ENCODE results near the gene SPIN2B.
"Not testable (repeated sequence)": the region's sequence is repeated elsewhere in the genome, so short reads cannot be mapped to it uniquely, and the experiment has no call there.

Gene SPIN2B

DNA sequence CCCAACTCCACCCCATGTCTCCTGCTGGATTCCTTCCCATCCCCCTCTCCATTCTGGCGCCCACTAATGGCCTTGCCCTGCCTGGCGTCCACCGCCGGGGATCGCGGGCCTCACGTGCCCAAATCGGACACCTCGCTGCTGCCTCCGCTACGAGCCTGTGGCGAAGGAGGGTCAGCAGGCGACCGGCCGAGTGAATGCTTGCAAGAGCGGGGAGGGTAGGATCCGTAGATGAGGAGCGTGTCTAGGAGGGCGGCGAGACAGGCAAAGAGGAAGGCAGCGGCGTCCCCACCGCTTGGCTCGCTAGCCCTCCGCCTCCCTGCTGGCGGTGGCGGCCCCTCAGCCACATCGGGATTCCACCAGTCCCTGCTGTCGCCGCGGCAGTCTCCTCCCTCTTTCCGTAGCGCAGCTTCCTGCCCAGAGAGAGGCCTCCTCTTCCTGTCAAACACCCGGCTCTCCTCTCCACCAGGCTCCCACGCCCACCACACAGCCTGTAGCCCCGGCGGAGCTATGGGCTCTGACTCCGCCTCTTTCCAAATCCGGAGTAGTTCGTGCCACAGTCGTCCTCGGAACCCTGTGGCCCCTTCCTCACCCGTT lies at the start of gene SPIN2B:
TSS of gene SPIN2B (minus strand) at position 387 of the 594 bp plus-strand sequence.
- peak; percentile 85 for DNase-seq (ENCODE audit: low spot score)

DNA sequence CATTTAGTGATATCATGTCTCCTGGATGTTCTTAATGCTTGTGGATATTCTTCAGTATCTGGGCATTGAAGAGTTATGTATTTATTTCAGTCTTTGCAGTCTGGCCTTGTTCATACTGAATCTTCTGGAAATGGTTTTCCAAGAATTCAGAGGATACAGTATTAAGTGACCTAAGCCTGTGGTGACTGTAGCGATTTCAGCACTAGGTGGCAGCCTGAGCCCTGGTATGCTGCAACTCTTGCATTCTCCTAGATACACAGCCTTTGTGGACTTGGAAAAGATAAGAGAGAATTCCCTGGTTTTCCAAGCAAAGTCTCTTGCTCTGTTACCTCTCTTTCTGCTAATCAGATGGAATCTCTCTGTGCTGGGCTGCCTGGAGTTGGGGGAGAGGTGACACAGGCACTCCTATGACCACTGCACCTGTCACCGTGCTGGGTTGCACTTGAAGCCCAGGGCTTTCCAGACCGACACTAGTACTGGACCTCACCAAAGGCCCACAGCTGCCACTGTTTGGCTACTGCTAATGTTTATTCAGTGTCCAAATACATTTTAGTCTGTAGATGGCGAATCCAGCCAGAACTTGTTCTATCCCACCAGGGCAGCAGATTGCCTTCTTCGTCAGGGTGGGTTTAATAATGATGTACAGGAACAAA lies 35.2 kb upstream of the SPIN2B start:
- DNase-seq (ENCODE audit: low spot score): peak; percentile 57

DNA sequence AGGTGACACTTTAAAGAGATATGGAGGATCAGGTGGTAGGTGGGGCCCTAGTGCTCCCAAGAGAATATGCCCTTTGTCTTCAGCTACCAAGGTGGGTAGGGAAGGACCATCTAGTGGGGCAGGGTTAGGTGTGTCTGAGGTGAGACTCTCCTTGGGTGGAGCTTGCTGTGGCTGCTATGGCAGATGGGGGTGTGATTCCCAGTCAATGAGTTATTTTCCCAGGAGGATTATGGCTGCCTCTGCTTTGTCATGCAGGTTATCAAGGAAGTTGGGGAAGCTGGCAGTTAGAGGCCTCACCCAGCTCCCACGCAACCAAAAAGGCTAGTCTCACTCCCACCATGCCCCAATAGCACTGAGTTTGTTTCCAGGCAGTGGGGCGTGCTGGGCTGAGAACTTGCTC lies 33.8 kb upstream of the SPIN2B start:
- DNase-seq (ENCODE audit: low spot score): no peak

DNA sequence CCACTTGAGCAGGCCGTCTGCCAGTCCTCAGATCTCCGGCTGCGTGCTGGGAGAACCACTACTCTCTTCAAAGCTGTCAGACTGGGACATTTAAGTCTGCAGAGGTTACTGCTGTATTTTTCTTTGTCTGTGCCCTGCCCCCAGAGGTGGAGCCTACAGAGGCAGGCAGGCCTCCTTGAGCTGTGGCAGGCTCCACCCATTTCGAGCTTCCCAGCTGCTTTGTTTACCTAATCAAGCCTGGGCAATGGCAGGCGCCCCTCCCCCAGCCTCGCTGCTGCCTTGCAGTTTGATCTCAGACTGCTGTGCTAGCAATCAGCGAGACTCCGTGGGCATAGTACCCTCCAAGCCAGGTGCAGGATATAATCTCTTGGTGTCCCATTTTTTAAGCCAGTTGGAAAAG lies 30.9 kb upstream of the SPIN2B start:
- not testable (repeated sequence) for DNase-seq (ENCODE audit: low spot score)

DNA sequence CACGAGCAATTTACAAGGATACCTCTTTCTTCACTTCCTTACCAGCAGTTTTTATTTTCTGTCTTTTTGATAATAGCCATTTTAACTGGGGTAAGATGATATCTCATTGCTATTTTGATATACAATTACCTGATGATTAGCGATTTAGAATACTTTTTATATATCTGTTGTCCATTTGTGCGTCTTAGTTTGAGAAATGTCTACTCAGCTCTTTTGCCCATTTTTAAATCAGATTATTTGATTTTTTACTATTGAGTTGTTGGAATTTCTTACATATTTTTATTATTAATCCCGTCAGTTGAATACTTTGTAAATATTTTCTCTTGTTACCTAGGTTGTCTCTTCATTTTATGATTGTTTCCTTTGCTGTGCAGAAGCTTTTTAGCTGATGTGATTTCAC lies 17.3 kb upstream of the SPIN2B start:
- DNase-seq (ENCODE audit: low spot score): no peak

DNA sequence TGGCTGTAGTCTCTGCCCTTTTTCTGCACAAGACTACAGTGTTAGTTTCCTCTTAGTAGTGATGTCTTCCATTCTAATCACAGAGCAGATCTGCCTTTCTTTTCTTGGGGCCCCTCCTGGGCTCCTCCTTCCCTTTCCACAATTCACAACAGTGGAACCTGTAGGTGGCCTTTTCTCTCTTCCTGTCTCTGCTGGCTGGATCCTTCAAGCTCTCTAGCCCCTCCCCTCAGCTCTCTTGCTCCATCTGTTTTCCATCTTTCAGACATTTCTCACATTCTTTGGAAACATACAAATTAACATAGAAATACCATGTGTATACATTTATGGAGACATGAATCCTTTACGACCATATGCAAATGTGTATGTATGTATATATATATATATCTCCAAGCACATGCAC lies 16.2 kb upstream of the SPIN2B start:
- DNase-seq (ENCODE audit: low spot score): no peak

DNA sequence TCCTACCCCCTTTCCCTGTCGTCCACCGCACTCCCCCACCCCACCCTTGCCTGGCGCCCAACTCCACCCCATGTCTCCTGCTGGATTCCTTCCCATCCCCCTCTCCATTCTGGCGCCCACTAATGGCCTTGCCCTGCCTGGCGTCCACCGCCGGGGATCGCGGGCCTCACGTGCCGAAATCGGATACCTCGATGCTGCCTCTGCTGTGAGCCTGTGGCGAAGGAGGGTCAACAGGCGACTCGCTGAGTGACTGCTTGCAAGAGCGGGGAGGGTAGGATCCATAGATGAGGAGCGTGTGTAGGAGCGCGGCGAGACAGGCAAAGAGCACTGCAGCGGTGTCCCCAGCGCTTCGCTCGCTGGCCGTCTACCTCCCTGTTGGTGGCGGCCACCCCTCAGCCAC lies 15.7 kb upstream of the SPIN2B start, which contains the start of gene SPIN2A:
TSS of gene SPIN2A (minus strand) at position 325 of the 400 bp plus-strand sequence. CDS start 800 bp downstream, outside the sequence.
- not testable (repeated sequence) for DNase-seq (ENCODE audit: low spot score)

DNA sequence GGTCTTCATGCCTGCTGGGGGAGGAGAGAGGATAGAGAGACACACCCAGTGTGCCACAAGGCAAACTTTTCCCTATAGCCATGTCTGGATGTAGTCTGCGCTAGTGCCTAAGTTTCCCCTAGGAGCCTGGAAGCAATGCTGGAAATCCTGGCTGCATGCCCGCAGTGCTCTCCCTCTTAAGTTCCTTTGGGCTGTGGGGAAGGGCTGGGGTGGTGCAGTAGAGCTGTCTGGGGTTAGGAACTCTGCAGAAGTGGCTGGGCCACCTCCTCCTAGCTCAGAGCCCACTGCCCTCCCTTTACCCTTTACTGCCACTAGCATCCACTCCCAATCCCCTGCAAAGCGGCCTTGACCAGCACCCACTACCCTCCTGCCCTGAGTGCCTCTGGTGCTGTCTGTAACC lies 15.2 kb upstream of the SPIN2B start:
- not testable (repeated sequence) for DNase-seq (ENCODE audit: low spot score)

DNA sequence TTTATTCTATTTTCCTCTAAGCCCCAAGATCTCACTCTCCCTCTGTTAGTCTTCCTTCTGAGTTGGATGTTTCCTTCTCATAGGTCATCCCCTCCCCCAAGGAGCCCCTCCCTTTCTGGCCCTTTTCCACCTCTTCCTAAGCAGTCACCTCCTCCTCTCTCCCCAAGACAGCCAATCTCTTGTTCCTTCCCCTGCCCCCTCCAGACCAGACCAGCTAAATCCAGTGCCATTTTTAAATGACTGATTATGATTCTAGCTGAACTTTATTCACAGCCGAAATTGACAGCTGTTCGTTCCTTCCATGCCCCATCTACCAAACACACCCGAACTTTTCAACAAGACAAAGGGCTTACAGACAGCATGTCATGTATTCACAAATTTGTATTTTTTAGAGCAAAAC lies 13.9 kb upstream of the SPIN2B start:
- no peak for DNase-seq (ENCODE audit: low spot score)

DNA sequence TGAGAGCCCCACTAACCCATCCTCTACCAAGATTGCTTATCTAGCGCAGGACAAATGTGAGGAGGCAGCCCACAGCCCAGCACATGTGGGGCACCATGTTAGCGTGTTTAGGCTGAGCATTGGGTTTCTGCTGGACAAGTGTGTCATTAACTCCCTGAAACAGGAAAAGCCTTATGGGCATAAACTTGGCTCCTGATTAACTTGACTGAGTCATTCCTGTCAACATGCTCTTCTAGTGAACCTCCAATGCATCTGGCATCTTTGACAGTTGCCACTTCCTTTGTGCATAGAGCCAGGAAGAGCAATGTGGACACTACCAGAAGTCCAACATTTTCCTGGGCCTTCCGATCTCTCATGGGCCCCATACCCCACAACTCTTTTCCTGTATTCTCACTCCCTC lies 13.4 kb upstream of the SPIN2B start:
- DNase-seq (ENCODE audit: low spot score): no peak

DNA sequence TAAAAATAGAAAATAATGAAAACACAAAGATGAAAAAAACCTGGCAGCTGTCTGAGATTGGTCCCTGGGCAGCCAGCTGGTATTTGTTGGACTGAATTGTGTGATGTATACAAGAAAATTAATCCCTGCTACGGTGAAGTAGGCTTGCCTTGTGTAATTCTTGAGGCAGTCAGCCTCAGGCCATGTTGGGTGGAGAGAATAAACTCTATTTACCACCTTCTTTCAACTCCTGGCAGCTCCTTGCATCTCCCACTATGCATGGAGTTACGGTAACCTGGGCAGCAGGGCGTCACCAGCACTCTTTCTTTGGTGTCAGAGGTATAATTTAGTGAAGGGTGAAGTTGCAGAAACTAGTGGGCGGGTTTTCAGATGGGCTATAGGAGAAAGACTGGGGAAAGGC lies 12.4 kb upstream of the SPIN2B start:
- no peak for DNase-seq (ENCODE audit: low spot score)

DNA sequence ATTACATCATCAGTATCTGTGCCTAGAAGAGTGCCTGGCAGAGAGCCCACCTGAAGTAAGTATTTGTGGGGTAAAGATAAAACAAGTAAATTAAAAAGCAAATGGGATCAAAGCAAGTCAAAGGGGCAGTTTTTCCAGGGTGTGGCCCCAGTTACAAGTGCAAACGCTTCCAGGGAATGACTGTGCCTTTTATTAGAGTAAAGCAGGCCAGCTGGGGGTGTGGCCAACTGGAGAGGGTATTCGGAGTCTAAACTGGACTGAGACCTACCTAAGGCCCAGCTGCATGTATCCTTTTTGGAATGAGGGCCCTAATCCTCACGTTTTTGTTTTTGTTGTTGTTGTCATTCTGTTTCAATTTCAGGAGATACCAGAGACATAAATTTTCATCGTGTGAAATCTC lies 11.9 kb upstream of the SPIN2B start:
- DNase-seq (ENCODE audit: low spot score): not testable (repeated sequence)

DNA sequence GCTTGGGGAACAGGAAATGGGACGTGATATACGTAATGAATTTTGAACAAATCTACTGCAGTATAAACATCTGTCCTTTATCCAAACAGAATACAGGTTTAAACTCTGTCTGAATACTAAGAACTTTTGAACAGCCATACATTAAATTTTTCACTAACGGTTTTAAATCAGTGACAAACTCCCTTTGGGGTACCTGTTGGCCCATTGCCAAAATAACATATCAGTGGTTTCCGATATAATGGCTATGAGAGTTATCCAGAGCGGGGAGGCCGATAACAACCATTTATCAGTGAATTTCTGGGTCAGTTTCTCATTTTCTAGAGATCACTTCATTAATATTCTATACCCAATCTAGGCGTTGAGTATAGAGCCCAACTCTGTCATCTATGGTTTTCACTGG lies 10.7 kb upstream of the SPIN2B start:
- DNase-seq (ENCODE audit: low spot score): no peak

DNA sequence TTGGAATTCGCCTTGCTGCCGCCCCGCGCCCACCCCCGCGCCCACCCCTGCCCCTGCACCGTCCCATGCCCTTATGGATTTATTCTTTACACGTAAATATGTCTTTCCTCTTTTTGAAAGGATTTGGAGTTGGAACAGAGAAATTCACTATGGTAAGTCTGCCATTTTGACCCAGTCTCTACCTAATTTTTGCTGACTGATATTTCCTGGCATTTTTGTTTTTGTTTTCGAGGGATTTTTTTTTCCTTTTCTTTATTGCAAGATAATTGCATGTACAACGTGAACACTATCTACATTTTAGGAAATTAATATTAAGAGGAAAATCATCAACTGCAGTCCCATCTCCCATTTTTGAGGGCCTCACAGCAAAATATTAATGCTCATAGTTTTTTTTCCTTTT lies 468 bp upstream of the SPIN2B start:
- no peak for DNase-seq (ENCODE audit: low spot score)

DNA sequence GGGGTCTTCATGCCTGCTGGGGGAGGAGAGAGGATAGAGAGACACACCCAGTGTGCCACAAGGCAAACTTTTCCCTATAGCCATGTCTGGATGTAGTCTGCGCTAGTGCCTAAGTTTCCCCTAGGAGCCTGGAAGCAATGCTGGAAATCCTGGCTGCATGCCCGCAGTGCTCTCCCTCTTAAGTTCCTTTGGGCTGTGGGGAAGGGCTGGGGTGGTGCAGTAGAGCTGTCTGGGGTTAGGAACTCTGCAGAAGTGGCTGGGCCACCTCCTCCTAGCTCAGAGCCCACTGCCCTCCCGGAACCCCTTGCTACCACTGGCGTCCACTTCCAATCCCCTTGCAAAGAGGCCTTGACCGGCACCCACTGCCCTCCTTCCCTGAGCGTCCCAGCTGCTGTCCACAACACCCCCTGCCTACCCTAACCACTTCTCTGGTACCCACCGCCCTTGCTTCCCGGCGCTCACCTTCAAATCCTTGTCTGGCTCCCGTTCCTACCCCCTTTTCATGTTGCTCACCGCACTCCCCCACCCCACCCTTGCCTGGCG lies 658 bp downstream of the SPIN2B start:
- peak; percentile 2 for DNase-seq (ENCODE audit: low spot score)

DNA sequence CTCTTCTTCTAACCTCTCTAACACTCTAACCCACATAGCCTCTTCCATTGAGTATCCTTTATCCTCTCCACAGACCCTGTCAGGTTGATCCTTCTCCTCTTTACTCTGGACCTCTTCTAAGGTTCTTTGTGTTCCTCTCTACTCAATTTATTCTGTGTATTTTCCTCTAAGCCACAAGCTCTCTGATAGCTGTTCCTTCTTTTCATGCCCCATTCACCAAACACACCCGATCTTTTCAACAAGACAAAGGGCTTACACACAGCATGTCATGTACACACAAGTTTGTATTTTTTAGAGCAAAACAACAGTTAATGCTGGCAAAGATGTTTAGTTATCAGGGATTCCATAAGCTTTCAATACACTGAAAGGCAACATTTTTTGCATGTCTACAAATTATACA lies 1.9 kb downstream of the SPIN2B start:
- DNase-seq (ENCODE audit: low spot score): no peak

DNA sequence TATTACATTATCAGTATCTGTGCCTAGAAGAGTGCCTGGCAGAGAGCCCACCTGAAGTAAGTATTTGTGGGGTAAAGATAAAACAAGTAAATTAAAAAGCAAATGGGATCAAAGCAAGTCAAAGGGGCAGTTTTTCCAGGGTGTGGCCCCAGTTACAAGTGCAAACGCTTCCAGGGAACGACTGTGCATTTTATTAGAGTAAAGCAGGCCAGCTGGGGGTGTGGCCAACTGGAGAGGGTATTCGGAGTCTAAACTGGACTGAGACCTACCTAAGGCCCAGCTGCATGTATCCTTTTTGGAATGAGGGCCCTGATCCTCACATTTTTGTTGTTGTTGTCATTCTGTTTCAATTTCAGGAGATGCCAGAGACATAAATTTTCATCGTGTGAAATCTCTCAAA lies 3.8 kb downstream of the SPIN2B start:
- not testable (repeated sequence) for DNase-seq (ENCODE audit: low spot score)

DNA sequence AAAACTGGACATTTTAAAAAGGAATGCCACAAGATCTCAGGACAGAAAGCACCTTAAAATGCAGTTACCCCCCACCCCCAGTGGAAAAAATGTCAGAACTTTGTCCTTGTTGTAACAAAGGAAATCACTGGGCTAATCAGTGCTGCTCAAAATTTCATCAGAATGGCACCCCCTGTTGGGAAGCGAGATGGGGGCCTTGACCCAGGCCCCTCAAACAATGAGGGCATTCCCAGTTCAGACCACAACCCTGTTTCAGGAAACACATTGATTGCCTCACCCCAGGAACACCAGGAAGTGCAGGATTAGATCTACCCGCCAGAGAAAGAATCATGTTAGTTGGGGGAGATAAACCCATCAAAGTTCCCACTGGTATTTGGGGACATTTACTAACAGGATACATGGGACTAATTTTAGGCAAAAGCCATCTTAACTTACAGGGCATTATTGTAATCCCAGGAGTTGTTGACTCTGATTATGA lies 16.4 kb downstream of the SPIN2B start:
- DNase-seq (ENCODE audit: low spot score): no peak

DNA sequence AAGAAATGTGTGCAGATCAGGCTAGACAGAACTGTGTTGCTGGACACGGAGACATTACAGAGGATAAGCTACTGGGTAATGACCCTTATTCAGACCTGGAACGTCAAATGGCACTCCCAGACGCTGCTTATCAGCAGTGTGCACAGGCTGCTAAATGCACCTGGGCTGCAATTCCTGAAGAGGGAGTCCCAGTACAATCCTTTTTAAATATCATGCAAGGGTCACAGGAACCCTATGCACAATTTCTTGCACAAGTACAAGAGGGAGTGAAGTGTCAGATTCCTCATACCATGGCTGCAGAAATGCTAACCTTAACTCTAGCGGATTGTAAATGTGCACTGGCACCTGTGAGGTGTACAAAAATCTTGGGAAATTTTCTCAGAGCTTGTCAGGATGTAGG lies 16.9 kb downstream of the SPIN2B start:
- DNase-seq (ENCODE audit: low spot score): no peak

DNA sequence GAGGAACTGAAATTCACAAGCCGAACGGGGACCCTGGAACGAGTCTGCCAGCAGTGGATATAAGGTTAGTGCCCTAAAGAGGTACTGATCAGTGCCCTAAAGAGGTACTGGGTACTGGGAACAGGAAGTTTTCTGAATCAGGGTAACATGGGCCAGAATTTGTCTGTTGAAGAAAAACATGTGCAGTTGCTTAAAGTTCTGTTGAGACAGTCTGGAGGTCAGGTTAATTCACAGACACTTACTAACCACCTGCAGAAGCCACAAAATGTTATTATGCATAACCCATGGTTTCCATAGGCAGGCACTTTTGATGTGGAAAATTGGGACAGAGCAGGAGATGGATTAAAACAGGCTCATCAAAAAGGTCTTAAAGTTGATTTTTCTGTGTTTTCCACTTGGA lies 17.9 kb downstream of the SPIN2B start:
- DNase-seq (ENCODE audit: low spot score): no peak

DNA sequence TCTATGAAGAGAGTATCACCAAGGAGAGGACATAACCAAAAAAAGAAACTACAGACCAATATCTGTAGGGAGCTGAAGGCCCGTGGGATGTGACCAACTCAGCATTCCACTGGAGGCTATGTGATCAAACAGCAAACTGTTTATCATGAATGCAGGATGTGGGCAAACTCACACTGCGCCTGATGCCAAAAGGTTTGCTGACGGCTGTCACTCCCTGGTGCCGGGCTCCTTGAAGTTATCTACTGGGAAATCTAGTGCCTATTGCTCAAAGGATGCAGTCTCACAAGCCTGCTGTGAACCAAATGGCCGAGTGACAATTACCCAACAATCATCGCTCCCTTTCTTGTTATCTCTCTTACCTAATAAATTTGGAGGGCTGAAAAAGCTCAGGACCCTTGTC lies 18.4 kb downstream of the SPIN2B start:
- not testable (repeated sequence) for DNase-seq (ENCODE audit: low spot score)

DNA sequence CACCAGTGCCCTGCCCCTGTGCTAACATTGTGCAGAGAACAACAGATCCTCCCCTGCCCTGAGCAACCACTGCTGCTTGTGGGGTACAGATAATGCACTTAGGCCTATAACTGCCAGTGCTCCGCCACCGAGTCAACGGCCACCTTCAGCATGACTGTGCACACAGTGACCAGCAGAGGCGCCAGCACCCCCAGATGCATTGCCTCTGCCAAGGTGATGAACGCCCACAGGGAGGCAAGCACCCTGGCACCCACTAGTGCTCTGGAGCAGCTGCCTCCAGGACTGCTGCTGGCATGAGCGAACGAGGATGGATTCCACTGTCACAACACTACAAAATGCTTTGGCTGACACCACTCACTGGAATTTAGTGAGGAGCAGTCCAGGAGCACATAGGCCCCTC lies 38.2 kb downstream of the SPIN2B start:
- no peak for DNase-seq (ENCODE audit: low spot score)

DNA sequence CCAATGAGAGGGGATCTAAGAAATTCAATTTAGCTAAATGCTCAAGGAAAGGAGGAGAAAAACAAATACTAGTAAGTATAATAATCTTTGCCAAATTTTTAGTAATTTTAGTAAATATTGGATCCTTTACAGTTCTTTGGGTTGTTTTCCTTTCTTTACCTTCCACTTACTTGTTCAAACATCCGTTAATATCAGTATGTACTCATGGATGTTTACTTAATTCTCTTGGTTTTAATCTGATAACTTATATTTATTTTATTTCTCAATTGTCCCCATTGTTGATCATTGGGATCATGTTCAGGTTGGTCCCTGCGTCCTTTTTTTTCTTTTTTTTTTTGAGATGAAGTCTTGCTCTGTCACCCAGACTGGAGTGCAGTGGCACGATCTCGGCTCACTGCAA lies 46.9 kb downstream of the SPIN2B start:
- no peak for DNase-seq (ENCODE audit: low spot score)
